WI38 (cell line): ENCODE results near the gene LAD1.

Experiments
- H3K4me3 ChIP-seq: 2 replicates; pipeline ENCODE4 v1.5.1; 2011; ENCODE audit warnings: low read depth, mild to moderate bottlenecking, control low read depth, low read length
- TF ChIP-seq, protein P1 (sequence below): IDR thresholded peaks from 2 replicates; pipeline ENCODE4 v1.5.1; 2012; ENCODE audit warnings: low read depth, mild to moderate bottlenecking, control low read depth, low read length

LAD1 gene

DNA sequence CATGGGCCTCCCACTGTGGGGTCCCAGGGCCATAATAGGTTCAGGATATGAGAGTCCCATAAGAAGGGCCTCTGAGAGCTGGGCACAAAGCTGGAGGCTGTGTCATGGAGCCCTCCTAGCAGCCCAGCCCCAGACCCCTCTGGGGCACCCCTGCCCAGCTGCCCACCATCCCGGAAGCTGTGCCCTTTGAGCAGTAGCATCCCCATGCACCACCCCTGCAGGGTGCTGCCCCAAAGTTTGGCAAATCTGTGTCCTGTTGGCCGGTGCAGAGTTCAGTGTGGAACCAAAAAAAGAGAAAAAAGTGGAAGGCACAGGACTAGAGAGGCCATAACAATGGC is 39.3 kb downstream of the LAD1 start:
- no peak overlapping the region for H3K4me3 ChIP-seq
- TF ChIP-seq, protein P1, sequence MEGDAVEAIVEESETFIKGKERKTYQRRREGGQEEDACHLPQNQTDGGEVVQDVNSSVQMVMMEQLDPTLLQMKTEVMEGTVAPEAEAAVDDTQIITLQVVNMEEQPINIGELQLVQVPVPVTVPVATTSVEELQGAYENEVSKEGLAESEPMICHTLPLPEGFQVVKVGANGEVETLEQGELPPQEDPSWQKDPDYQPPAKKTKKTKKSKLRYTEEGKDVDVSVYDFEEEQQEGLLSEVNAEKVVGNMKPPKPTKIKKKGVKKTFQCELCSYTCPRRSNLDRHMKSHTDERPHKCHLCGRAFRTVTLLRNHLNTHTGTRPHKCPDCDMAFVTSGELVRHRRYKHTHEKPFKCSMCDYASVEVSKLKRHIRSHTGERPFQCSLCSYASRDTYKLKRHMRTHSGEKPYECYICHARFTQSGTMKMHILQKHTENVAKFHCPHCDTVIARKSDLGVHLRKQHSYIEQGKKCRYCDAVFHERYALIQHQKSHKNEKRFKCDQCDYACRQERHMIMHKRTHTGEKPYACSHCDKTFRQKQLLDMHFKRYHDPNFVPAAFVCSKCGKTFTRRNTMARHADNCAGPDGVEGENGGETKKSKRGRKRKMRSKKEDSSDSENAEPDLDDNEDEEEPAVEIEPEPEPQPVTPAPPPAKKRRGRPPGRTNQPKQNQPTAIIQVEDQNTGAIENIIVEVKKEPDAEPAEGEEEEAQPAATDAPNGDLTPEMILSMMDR = no peak

DNA sequence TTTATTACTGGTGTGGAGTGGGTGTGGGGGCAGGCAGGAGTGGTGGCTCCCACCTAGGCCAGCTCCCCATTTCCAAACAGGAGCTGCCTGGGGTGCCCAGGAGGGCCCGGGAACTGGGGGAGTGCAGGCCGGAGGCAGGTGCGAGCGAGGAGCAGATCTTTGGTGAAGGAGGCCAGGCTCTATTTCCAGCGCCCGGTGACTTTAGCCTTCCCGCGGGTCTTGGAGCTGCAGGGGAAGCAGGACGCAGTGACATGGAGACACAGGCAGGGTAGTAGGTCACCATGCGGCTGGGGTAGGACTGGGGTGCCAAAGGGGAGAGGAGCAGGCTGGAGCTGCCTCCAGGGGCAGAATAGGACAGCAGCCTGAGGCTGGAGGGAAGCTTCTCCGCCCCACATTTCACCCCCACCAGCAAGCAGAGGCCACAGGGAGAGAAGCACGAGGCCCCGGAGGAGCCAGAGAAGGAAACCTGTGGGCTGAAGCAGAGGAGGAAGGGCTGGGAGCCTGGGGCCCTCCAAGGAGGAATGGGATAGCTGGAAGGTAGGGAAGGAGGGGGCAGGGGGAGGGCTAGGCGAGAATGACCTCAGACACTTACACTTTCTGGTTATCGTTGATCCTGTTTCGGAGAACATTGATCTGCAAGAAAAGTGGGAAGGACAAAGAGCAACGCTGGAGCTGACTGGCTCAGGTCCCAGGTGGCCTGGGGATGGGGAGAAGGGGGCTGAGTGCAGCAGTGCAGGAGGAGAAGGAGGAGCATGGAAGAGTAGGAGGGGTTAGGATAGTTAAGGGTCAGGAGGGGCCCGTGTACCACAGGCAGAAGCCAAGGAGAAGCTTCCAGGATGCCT is 39.9 kb downstream of the LAD1 start:
- H3K4me3 ChIP-seq = no peak overlapping the region
- TF ChIP-seq, protein P1 = no peak

DNA sequence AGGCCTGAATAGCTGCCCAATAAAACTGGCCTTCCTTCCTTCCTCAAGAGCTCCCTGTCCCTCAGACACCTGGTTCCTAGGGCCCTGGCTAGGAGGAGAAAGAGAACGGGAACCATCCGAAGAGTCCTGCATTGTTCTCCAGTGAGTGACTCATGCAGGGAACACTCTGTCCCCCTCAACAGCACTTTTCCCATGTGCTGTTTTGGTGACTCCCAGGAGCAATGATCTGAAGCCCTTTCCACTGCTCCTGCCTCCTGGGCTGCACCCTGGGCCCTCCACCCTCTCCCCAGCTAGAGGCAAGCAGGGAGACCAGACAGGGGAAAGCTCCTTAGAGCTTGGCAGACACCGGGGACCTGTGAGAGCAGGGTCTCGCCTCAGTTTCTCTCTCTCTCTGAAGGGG is 40.5 kb downstream of the LAD1 start:
- TF ChIP-seq, protein P1 = no peak

DNA sequence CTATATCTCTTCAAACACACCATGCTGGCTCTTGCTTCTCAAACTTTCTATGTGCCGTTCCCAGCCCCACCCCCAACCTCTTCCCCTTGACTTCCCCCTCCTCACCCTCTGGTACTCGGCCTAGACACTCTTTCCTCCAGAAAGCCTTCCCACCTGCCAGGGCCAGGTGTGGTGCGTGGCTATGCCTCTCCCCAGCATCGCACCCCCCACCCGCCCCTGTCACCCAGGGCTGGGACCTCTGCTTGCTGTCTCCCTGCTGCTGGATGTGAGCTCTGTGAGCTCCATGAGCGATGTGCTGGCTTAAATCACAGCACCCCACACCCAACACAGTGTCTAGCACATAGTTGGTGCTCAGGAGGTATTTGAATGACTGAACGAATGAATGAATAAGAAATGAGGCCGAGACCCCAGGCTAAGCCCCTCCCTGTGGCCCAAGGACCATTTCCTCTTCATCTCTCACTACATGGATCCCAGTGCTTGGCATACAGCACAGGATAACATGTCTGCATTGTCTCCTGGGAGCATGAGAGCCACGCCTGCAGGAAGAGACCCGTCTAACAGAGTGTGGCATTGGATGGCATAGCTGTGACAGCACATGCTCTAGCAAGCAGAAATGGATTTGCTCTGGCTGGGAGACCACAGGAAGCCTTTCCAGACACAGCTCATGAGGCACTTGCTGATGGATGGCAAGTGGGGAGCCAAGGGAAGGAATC is 41.3 kb downstream of the LAD1 start:
- TF ChIP-seq, protein P1 = no peak
- H3K4me3 ChIP-seq = no peak overlapping the region

More for the DNA sequence above, 40.5 kb downstream of the LAD1 start:
- H3K4me3 ChIP-seq = no peak overlapping the region

DNA sequence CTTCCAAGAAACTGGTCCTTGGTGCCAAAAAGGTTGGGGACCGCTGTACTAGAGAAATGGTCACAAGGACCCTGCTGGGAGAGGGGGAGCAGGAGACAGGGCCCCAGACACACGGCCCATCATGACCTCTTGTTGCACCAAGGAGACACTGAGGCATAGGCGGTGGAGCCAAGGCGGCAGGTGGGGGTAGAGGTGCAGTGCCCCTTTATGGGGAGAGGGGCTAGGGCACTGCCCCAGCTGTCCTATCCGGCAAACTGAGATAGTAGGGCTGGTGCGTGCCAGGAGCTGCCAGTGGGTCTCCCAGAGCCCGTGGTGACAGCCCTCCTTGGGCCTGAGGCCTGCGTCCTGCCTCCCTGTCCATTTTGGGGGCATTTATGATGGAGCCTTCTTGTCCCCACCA is 41.9 kb downstream of the LAD1 start:
- H3K4me3 ChIP-seq = no peak overlapping the region
- TF ChIP-seq, protein P1 = no peak

DNA sequence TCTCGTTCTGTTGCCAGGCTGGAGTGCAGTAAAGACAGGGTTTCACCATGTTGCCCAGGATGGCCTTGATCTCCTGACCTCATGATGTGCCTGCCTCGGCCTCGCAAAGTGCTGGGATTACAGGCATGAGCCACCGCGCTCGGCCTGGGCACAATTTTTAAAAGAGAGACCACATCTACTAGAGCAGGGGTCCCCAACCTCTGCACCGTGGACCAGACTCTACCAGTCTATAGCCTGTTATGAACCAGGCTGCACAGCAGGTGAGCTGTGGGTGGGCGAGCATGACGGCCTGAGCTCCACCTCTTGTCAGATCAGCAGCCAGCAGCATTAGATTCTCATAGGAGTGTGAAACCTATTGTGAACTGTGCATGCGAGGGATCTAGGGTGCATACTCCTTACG is 42.4 kb downstream of the LAD1 start:
- TF ChIP-seq, protein P1 = no peak
- H3K4me3 ChIP-seq = no peak overlapping the region

DNA sequence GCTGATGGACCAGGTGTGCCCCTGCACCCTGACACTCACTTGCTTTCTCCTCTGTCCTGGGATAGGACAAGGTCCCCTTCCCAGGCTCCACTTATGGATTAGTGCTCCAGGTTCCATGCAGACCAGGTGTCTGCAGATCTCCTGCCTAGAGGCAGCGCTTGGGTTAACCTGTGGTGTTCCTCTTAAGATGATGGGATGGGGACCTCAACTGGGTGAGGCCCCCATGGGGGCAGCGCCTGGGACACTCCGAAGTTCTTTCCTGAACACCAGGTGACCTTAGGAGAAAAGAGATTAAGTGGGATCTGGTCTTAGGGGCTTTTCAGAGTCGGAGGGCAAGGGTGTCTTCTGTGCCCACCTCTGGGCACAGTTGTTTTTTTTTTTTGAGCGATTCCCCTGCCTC is 42.9 kb downstream of the LAD1 start:
- TF ChIP-seq, protein P1 = no peak
- no peak overlapping the region for H3K4me3 ChIP-seq
